BJ (cell line): ENCODE measurements around the gene TKTL1. TPM values are rescaled to one million over a fixed set of nuclear protein-coding genes. Genes with fewer than 3 reads are reported as not detected.

Source experiments
- CTCF ChIA-PET: fragments of 350-600 bp; formaldehyde crosslinking; extraction: SDS; loops from one replicate; lab custom pipeline; 2021; ENCODE audit warnings: antibody characterized with exemption, inconsistent platforms; lab: Yijun Ruan, JAX
- POLR2A ChIA-PET: fragments of 300-600 bp; sonication (Branson Sonifier 250); formaldehyde crosslinking; extraction: SDS; loops from one replicate; lab custom pipeline; 2021; ENCODE audit warnings: antibody characterized with exemption; lab: Charles Lee
- DNase-seq: peaks from one replicate; pipeline ENCODE4 v3.0.0-alpha.2; 2011; ENCODE audit warnings: low read depth
- H3K27me3 ChIP-seq: 2 replicates; pipeline ENCODE4 v1.6.0; 2011; ENCODE audit warnings: low read length; ENCODE audit not compliant: control insufficient read depth, insufficient read depth
- H3K36me3 ChIP-seq: 2 replicates; pipeline ENCODE4 v1.5.1; 2011; ENCODE audit warnings: low read length; ENCODE audit not compliant: control insufficient read depth, insufficient read depth
- H3K4me3 ChIP-seq: 2 replicates; pipeline ENCODE4 v1.5.1; 2011; ENCODE audit warnings: low read depth, mild to moderate bottlenecking, control low read depth, low read length
- polyA plus RNA-seq: library from polyadenylated mRNA; depleted of rRNA; stranded (reverse); fragments of >200 nt; gene quantifications from 2 replicates; pipeline ENCODE4 v1.2.3, GENCODE V29; 2011
- TF ChIP-seq, protein P1 (sequence below): IDR thresholded peaks from 2 replicates; pipeline ENCODE4 v1.5.1; 2011; ENCODE audit warnings: low read depth, mild to moderate bottlenecking, control low read depth, inconsistent platforms, low read length, moderate library complexity; ENCODE audit not compliant: insufficient read depth

TKTL1 gene
- polyA plus RNA-seq, 1 experiment, result not detected

DNA sequence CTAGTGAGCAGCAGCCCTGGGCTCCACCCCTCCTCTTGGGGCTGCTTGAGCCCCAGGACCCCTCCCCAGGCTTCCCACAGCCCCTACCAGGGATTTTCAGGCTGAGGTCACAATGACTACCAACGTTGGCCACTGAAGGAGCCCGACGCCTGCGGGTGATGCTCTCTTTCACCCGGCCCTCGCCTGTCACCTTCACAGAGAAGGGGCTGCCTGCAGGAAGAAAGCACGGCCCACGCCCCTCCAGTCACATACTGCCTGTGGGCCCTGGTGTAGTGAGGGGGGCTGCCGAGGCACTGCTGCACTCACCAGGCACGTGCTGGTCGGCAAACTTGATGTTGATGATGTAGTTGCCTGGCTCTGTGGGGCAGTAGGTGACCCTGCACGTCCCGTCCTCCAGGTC is 56.9 kb downstream of the TKTL1 start:
- POLR2A ChIA-PET, result no interaction called here
- H3K4me3 ChIP-seq, result no peak overlapping the region
- H3K27me3 ChIP-seq, result no peaks in the 10 kb centered on the region
- TF ChIP-seq, protein P1, sequence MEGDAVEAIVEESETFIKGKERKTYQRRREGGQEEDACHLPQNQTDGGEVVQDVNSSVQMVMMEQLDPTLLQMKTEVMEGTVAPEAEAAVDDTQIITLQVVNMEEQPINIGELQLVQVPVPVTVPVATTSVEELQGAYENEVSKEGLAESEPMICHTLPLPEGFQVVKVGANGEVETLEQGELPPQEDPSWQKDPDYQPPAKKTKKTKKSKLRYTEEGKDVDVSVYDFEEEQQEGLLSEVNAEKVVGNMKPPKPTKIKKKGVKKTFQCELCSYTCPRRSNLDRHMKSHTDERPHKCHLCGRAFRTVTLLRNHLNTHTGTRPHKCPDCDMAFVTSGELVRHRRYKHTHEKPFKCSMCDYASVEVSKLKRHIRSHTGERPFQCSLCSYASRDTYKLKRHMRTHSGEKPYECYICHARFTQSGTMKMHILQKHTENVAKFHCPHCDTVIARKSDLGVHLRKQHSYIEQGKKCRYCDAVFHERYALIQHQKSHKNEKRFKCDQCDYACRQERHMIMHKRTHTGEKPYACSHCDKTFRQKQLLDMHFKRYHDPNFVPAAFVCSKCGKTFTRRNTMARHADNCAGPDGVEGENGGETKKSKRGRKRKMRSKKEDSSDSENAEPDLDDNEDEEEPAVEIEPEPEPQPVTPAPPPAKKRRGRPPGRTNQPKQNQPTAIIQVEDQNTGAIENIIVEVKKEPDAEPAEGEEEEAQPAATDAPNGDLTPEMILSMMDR, result no peak
- peaks cover 66% of the 10 kb centered on the region for H3K36me3 ChIP-seq
- CTCF ChIA-PET, result no interaction called here
- DNase-seq, result no peak

DNA sequence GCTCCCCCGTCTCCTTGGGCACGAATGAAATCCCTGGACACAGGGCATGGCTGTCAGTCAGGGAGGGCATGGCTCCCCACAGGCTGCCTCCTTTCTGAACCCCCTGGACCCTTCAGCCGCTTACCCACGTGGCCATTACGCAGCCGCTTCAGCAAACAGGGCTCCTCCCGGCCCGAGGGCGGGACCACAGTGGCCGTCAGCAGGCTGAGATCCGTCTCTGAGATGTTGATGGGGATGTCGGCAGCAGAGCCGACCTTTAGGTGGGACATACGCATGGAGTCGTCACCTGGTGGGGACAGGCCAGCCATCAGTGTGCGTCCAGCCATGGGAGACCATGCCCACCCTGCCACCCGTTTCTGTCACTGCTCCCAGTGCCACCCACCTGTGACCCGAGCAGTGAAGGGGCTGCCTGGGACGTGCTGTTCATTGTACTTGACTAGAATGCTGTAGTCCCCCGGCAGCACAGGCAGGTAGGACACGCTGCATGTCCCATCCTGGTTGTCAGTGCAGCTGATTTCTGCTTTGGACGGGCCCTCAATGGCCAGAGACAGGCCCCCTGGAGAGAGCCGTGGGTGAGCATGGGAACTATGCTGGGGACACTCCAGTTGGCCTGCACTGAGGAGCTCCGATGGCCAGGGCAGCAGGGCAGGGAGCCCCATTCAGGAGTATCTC is 57.7 kb downstream of the TKTL1 start:
- TF ChIP-seq, protein P1, result no peak
- no peak overlapping the region for H3K4me3 ChIP-seq
- ChIA-PET CTCF (no interaction called here), POLR2A (no interaction called here)
- peaks cover 71% of the 10 kb centered on the region for H3K36me3 ChIP-seq
- no peak for DNase-seq
- H3K27me3 ChIP-seq, result no peaks in the 10 kb centered on the region

DNA sequence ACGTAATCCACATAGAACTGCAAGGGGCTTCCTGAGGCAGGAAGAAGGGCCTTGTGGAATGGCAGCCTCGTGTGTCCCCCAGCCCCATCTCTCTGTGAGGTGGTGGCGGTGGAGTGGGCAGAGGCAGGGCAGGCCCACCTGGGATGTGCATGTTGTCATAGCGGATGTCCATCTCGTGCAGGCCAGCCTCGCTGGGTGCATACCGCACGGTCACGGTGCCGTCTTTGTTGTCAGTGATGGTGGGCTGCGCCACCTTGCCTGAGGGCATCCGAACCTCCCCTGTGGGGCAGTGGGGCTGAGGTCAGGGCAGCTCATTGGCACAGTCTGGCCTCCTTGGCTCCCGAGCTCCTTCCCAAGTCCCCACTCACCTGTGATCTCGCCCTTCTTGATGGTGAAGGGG is 58.4 kb downstream of the TKTL1 start:
- CTCF ChIA-PET, result no interaction called here
- Histone ChIP-seq H3K36me3 (peaks cover 75% of the 10 kb centered on the region), H3K27me3 (no peaks in the 10 kb centered on the region), H3K4me3 (no peak overlapping the region)
- POLR2A ChIA-PET, result no interaction called here
- DNase-seq, result no peak
- TF ChIP-seq, protein P1, result no peak

DNA sequence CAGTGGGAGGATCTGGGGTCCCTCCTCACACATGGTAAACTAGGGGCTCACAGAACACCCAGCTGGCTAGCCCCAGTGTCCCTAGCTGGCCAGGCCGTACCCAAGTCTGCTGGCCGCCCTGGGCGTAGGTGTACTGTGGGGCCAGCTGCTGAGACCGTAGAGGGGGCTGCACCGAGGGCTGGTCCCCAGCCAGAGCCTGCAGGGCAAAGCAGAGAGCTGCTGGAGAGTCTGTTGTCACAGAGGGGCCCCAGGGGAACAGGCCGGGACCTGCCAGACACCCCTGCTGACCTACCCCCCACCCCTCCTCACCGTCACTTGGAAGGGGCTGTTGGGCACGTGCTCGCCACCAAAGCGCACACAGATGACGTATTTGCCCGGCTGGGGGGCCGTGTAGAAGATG is 58.9 kb downstream of the TKTL1 start:
- POLR2A ChIA-PET, result no interaction called here
- TF ChIP-seq, protein P1, result no peak
- H3K27me3 ChIP-seq, result no peaks in the 10 kb centered on the region
- CTCF ChIA-PET, result interaction anchor here (1.1 kb wide), 1 partner anchor 12 kb away, joined by 3 read pairs; no protein-coding TSS in a partner anchor
- H3K36me3 ChIP-seq, result peaks cover 75% of the 10 kb centered on the region
- DNase-seq, result no peak
- no peak overlapping the region for H3K4me3 ChIP-seq

DNA sequence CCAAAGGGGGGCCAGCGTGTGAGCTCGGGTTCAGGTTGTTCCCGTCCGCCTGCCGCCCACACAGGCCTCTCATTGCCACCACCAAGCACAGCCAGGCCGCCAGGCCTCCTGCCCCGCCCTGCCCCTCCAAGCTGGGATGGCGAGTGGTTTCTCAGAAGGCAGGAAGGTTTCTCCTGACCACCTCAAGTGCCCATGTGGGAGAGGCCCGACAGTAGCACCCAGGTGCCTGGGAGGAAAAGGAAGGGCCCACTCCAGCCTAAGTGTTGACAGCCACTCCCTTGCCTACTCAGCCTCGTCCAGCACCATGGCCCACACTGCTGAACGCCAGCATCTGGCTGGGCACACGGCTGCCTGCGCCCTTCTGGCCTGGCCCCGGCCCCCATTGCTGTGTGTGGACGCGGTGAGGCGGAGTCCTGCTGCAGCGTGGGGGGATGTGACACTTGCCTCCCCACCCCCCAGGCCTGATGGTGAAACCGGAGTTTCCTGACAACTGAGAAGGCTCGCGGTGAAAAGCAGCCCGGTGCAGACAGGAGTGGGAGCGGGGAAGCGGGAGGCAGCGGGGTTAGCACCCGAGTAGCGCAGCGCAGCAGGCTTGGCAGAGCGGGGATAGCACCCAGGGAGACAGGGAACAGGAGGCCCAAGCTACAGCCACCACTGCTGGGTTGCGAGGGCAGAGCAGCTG is 59.6 kb downstream of the TKTL1 start:
- Histone ChIP-seq H3K36me3 (peaks cover 77% of the 10 kb centered on the region), H3K27me3 (no peaks in the 10 kb centered on the region), H3K4me3 (no peak overlapping the region)
- POLR2A ChIA-PET, result no interaction called here
- no peak for DNase-seq
- TF ChIP-seq, protein P1, result no peak
- CTCF ChIA-PET, result interaction anchor here (1.1 kb wide), 1 partner anchor 11 kb away, joined by 3 read pairs; no protein-coding TSS in a partner anchor
